PC-9 (cell line): ENCODE measurements around the gene ADAMTS12. TPM values are rescaled to one million over a fixed set of nuclear protein-coding genes. Genes with fewer than 3 reads are reported as not detected.

Experiments
- BruUV-seq: library from RNA; stranded (reverse); fragments of 400-500 nt; replicated peaks from 2 replicates; lab custom pipeline; 2021; lab: Mats Ljungman, UMichigan
- CTCF ChIA-PET: fragments of 300-600 bp; sonication (Branson Sonifier 250); formaldehyde crosslinking; loops from one replicate; lab custom pipeline; 2022; ENCODE audit warnings: antibody characterized with exemption; lab: Charles Lee
- POLR2A ChIA-PET: fragments of 300-600 bp; sonication (Branson Sonifier 250); formaldehyde crosslinking; loops from one replicate; lab custom pipeline; 2022; ENCODE audit warnings: antibody characterized with exemption; ENCODE audit not compliant: unreplicated experiment; lab: Charles Lee
- DNase-seq, 2 experiments: peaks; one replicate each; pipeline versions ENCODE4 v3.0.0 to v3.0.0-alpha.2; 2015 to 2022; ENCODE audit warnings: mixed read lengths in 1 of 2
- H2AFZ ChIP-seq: fragments of 200-600 bp; sonication (generic); 2 replicates; pipeline ENCODE4 v1.8.1; 2017; ENCODE audit warnings: antibody characterized with exemption
- H3F3A ChIP-seq: fragments of 200-600 bp; sonication (generic); 2 replicates; pipeline ENCODE4 v1.8.1; 2017; ENCODE audit warnings: antibody characterized with exemption, mild to moderate bottlenecking, low read depth; ENCODE audit not compliant: insufficient read depth
- H3K27ac ChIP-seq: fragments of 200-600 bp; sonication (generic); 2 replicates; pipeline ENCODE4 v1.6.1; 2016; ENCODE audit warnings: mixed run types
- H3K27me3 ChIP-seq: fragments of 200-600 bp; sonication (generic); 2 replicates; pipeline ENCODE4 v1.6.1; 2016; ENCODE audit warnings: low read depth, mixed run types; ENCODE audit not compliant: insufficient read depth
- H3K36me3 ChIP-seq: fragments of 200-600 bp; sonication (generic); 2 replicates; pipeline ENCODE4 v1.6.1; 2016; ENCODE audit warnings: low read depth, mixed run types
- H3K4me1 ChIP-seq: fragments of 200-600 bp; sonication (generic); replicated peaks from 2 replicates; pipeline ENCODE4 v1.6.1; 2016; ENCODE audit warnings: mixed run types; ENCODE audit not compliant: insufficient read depth
- H3K4me2 ChIP-seq: fragments of 200-600 bp; sonication (generic); 2 replicates; pipeline ENCODE4 v1.6.1; 2017; ENCODE audit warnings: mixed run types
- H3K4me3 ChIP-seq: fragments of 200-600 bp; sonication (generic); 2 replicates; pipeline ENCODE4 v1.6.1; 2016; ENCODE audit warnings: mixed run types
- H3K79me2 ChIP-seq: fragments of 200-600 bp; sonication (generic); 2 replicates; pipeline ENCODE4 v1.6.1; 2017; ENCODE audit warnings: low read depth, mixed run types
- H3K9me2 ChIP-seq: fragments of 200-600 bp; sonication (generic); 2 replicates; pipeline ENCODE4 v1.8.1; 2017; ENCODE audit warnings: mild to moderate bottlenecking; ENCODE audit not compliant: insufficient read depth
- H3K9me3 ChIP-seq: fragments of 200-600 bp; sonication (generic); 2 replicates; pipeline ENCODE4 v1.8.1; 2016; ENCODE audit warnings: low read depth; ENCODE audit not compliant: insufficient read depth
- H4K20me1 ChIP-seq: fragments of 200-600 bp; sonication (generic); 2 replicates; pipeline ENCODE4 v1.8.1; 2017; ENCODE audit not compliant: insufficient read depth
- EZH2 ChIP-seq: fragments of 200-600 bp; sonication (generic); IDR thresholded peaks from 2 replicates; pipeline ENCODE4 v1.8.0; 2017; ENCODE audit warnings: antibody characterized with exemption, low read depth
- intact Hi-C: fragments of 100-400 bp; cut with micrococcal nuclease; formaldehyde crosslinking; loops from one replicate; pipeline ENCODE4 v1.10.0; 2022; ENCODE audit not compliant: unreplicated experiment
- total RNA-seq: library from RNA; stranded (reverse); gene quantifications from 2 replicates; pipeline ENCODE4 v1.2.3, GENCODE V29; 2021
- TF ChIP-seq, protein P1 (sequence below): fragments of 200-600 bp; sonication (generic); conservative IDR thresholded peaks from 2 replicates; pipeline ENCODE4 v1.6.1; 2017; ENCODE audit warnings: mixed run types, antibody characterized with exemption, mild to moderate bottlenecking, moderate library complexity

Gene ADAMTS12
- total RNA-seq, 1 experiment from 2014 or later: 103 TPM

DNA sequence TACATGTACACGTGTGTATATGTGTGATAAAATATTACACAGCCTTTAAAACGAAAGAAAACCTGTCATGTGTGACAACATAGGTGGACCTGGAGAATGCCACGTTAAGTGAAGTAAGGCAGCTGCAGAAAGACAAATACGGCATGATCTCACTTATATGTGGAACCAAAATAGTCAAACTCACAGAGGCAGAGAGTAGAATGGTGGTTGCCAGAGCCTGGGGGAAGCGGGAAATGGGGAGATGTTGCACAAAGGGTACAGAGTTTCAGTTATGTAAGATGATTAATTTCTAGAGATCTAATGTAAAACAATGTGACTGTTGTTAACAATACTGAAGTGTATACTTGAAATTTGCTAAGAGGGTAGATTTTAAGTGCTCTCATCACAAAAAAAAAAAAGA, 34.8 kb downstream of the ADAMTS12 start:
- Histone ChIP-seq H4K20me1 (no peaks in the 10 kb centered on the region), H3K27ac (no peak overlapping the region), H3K9me2 (no peaks in the 10 kb centered on the region), H3K4me3 (no peak overlapping the region), H3F3A (peaks cover 29% of the 10 kb centered on the region), H3K4me2 (no peak overlapping the region), H3K36me3 (peaks cover 19% of the 10 kb centered on the region; the same call in 1 of the 2 replicates), H3K27me3 (no peaks in the 10 kb centered on the region), H3K79me2 (peaks cover 100% of the 10 kb centered on the region), H2AFZ (no peak overlapping the region), H3K4me1 (peaks cover 77% of the 10 kb centered on the region), H3K9me3 (peaks cover 7% of the 10 kb centered on the region; the same call in 1 of the 2 replicates)
- no peak for DNase-seq
- no TSS peak for BruUV-seq
- TF ChIP-seq, protein P1, sequence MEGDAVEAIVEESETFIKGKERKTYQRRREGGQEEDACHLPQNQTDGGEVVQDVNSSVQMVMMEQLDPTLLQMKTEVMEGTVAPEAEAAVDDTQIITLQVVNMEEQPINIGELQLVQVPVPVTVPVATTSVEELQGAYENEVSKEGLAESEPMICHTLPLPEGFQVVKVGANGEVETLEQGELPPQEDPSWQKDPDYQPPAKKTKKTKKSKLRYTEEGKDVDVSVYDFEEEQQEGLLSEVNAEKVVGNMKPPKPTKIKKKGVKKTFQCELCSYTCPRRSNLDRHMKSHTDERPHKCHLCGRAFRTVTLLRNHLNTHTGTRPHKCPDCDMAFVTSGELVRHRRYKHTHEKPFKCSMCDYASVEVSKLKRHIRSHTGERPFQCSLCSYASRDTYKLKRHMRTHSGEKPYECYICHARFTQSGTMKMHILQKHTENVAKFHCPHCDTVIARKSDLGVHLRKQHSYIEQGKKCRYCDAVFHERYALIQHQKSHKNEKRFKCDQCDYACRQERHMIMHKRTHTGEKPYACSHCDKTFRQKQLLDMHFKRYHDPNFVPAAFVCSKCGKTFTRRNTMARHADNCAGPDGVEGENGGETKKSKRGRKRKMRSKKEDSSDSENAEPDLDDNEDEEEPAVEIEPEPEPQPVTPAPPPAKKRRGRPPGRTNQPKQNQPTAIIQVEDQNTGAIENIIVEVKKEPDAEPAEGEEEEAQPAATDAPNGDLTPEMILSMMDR: no peak
- no peak for TF ChIP-seq EZH2
- CTCF ChIA-PET: no interaction called here
- intact Hi-C loops: no loop called here
- POLR2A ChIA-PET: interaction anchor here (0.6 kb wide), 1 partner anchor 93 kb away, joined by 4 read pairs; no protein-coding TSS in a partner anchor

DNA sequence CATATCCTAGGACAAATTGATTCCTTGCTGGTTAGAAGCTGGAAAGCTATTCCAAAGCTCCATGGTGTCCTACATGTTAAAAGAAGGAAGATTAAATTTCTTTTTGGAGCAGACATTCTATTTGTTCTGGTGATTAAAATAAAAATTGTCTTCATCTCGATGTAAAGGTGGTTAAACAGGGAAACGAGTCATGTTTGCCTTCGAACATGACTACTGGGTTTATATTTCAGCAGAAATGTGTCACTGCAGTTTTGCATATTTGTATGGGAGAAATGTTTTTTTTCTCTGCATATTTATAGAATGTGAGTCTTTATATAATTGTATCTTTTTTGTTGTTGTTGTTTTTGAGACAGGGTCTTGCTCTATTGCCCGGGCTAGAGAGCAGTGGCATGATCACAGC, 36.4 kb downstream of the ADAMTS12 start:
- peaks cover 82% of the 10 kb centered on the region for H3K4me1 ChIP-seq
- ChIA-PET POLR2A (interaction anchor here (0.6 to 0.7 kb wide), 2 partner anchors 34 to 108 kb away, joined by 3 read pairs; no protein-coding TSS in a partner anchor), CTCF (interaction anchor here (0.6 to 1.2 kb wide), 2 partner anchors 38 to 114 kb away, joined by 3 read pairs; no protein-coding TSS in a partner anchor)
- H4K20me1 ChIP-seq: no peaks in the 10 kb centered on the region
- 0 out of 2 replicates have a peak, but pooled peaks cover 19% of the 10 kb centered on the region for H3K36me3 ChIP-seq
- H3F3A ChIP-seq: peaks cover 40% of the 10 kb centered on the region
- H3K4me3 ChIP-seq: peak overlapping the region; percentile 3; the same call in 1 of the 2 replicates
- no peaks in the 10 kb centered on the region for H3K9me2 ChIP-seq
- peak overlapping the region; percentile 64 for H3K27ac ChIP-seq
- peak in 1 of 2 experiments; percentile 47 for DNase-seq
- H3K9me3 ChIP-seq: no peaks in the 10 kb centered on the region
- no peak for TF ChIP-seq EZH2
- TF ChIP-seq, protein P1: no peak
- H3K4me2 ChIP-seq: peak overlapping the region; percentile 15
- H2AFZ ChIP-seq: no peak overlapping the region
- no peaks in the 10 kb centered on the region for H3K27me3 ChIP-seq
- intact Hi-C loops: loop anchor here (1.0 to 2.0 kb wide), 2 partner anchors 37 to 415 kb away; partner anchors contain the start of gene TARS1
- H3K79me2 ChIP-seq: peaks cover 96% of the 10 kb centered on the region
- BruUV-seq: TSS peak; percentile 22

DNA sequence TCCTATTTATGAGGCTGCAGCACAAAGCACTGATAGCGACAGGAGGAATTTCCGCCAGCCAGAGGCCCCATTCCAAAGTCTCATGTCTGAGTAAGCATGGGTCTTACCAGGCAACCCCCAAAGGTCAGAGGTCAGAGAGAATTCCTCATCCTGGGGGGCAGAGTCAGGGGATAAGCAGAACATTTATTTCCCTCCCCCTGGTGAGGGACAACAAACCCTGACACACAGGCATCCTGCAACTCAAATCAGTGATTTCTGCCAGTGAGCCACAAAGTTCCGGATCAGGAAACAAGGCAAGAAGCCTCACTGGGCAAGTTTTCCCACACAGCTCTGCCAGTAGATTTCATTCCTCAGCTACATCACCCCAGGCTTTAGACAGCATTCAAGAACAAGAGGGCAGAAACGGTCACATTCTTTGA, 37.0 kb downstream of the ADAMTS12 start:
- BruUV-seq: TSS peak; percentile 1
- H3K79me2 ChIP-seq: peaks cover 89% of the 10 kb centered on the region
- intact Hi-C loops: loop anchor here (1.0 to 2.0 kb wide), 3 partner anchors 38 to 414 kb away; partner anchors contain the start of gene TARS1
- H3F3A ChIP-seq: peaks cover 43% of the 10 kb centered on the region
- DNase-seq: peak; percentile 39 to 83
- peak overlapping the region; percentile 15 for H3K4me2 ChIP-seq
- H3K9me2 ChIP-seq: no peaks in the 10 kb centered on the region
- no peak overlapping the region for H2AFZ ChIP-seq
- H3K36me3 ChIP-seq: 0 out of 2 replicates have a peak, but pooled peaks cover 15% of the 10 kb centered on the region
- no peaks in the 10 kb centered on the region for H4K20me1 ChIP-seq
- H3K27me3 ChIP-seq: no peaks in the 10 kb centered on the region
- TF ChIP-seq, protein P1: no peak
- TF ChIP-seq EZH2: no peak
- no peaks in the 10 kb centered on the region for H3K9me3 ChIP-seq
- CTCF ChIA-PET: interaction anchor here (1.2 kb wide), 1 partner anchor 115 kb away, joined by 3 read pairs; no protein-coding TSS in a partner anchor
- H3K4me1 ChIP-seq: peaks cover 78% of the 10 kb centered on the region
- H3K27ac ChIP-seq: peak overlapping the region; percentile 64
- POLR2A ChIA-PET: interaction anchor here (0.5 to 0.6 kb wide), 3 partner anchors 33 to 137 kb away, joined by 3 to 6 read pairs (median 3); no protein-coding TSS in a partner anchor
- H3K4me3 ChIP-seq: no peak overlapping the region
